ENCODE measurements around the gene KRTAP10-1. TPM values are rescaled to one million over a fixed set of nuclear protein-coding genes. Genes with fewer than 3 reads are reported as not detected.

KRTAP10-1 gene
- polyA plus RNA-seq, 2 of the 4 experiments (the other 2 are of a cell fraction), result not detected

GRCh38 chr21:44579056-44579832 lies 39.2 kb upstream of the KRTAP10-1 start:
- CTCF ChIA-PET, result interaction anchor here (1.3 to 2.1 kb wide), 3 partner anchors 9 to 163 kb away, joined by 3 to 6 read pairs (median 3); no protein-coding TSS in a partner anchor
- DNase-seq (ENCODE audit: low read depth in 1 of 2, low spot score in 1 of 2) (no peak), ATAC-seq (no peak), FAIRE-seq (no peak)
- H3K4me3 ChIP-seq, result no peak overlapping the region
- TF ChIP-seq NR3C1 (IDR thresholded peaks at IDR 0.05) (no peak), USF2 (IDR thresholded peaks at IDR 0.05) (no peak), REST (IDR thresholded peaks at IDR 0.05) (no peak), E2F6 (IDR thresholded peaks at IDR 0.05; ENCODE audit: borderline replicate concordance, low read depth) (no peak), ZNF302 (CRISPR knock-in tag; IDR thresholded peaks at IDR 0.05) (no peak), ELK1 (IDR thresholded peaks at IDR 0.05; ENCODE audit: low read depth, low read length) (no peak), EHF (CRISPR knock-in tag; IDR thresholded peaks at IDR 0.05) (no peak), POLR2A (IDR thresholded peaks at IDR 0.05; ENCODE audit: low read length) (no peak), CBX8 (IDR thresholded peaks at IDR 0.05) (no peak)
- H3K4me1 ChIP-seq, result no peaks in the 10 kb centered on the region
- no peak overlapping the region for H3K4me2 ChIP-seq
- 49% methylated on average over 4 of the region's 22 CpGs for WGBS (ENCODE audit: missing lambda C conversion rate)
- POLR2A ChIA-PET, result no interaction called here
- no peak overlapping the region for H3K27ac ChIP-seq
- peaks cover 20% of the 10 kb centered on the region for H3K9me3 ChIP-seq

- Histone ChIP-seq H3K4me2 (no peak overlapping the region), H3K4me1 (no peaks in the 10 kb centered on the region), H3K4me3 (no peak overlapping the region), H3K27ac (no peak overlapping the region), H3K9me3 (peaks cover 20% of the 10 kb centered on the region)
- no peak for TF ChIP-seq HES2 (IDR thresholded peaks at IDR 0.05)
- TF ChIP-seq ZC3H11A (IDR thresholded peaks at IDR 0.05), result no peak
- TF ChIP-seq NPAS2 (CRISPR knock-in tag; IDR thresholded peaks at IDR 0.05; ENCODE audit: borderline replicate concordance), result no peak
- no peak for TF ChIP-seq TP53 (CRISPR knock-in tag; IDR thresholded peaks at IDR 0.05)
- no peak for TF ChIP-seq E2F6 (IDR thresholded peaks at IDR 0.05; ENCODE audit: borderline replicate concordance, low read depth)
- no peak for TF ChIP-seq KDM5A (IDR thresholded peaks at IDR 0.05)
- TF ChIP-seq GATA3 (IDR thresholded peaks at IDR 0.05; ENCODE audit: borderline replicate concordance), result no peak
- TF ChIP-seq POLR2AphosphoS2 (conservative IDR thresholded peaks at IDR 0.05; ENCODE audit: low read length), result no peak
- no peak for TF ChIP-seq PBX3 (IDR thresholded peaks at IDR 0.05)
- no peak for TF ChIP-seq ZSCAN20 (CRISPR knock-in tag; IDR thresholded peaks at IDR 0.05)
- no peak for TF ChIP-seq RCOR1 (IDR thresholded peaks at IDR 0.05; ENCODE audit: low read depth, low read length)
- TF ChIP-seq EP300 (IDR thresholded peaks at IDR 0.05), result no peak
- no peak for TF ChIP-seq ZFP36 (IDR thresholded peaks at IDR 0.05; ENCODE audit: borderline replicate concordance, partially characterized antibody)
- no peak for TF ChIP-seq MYC (IDR thresholded peaks at IDR 0.05; ENCODE audit: borderline replicate concordance, low read length)
- no peak for TF ChIP-seq ELK1 (IDR thresholded peaks at IDR 0.05; ENCODE audit: low read depth, low read length)
- no peak for TF ChIP-seq FOSL2 (IDR thresholded peaks at IDR 0.05)
- TF ChIP-seq FOSL2 (CRISPR knock-in tag; IDR thresholded peaks at IDR 0.05), result no peak
- DNase-seq (ENCODE audit: low read depth in 1 of 2, low spot score in 1 of 2), result no peak
- 63% methylated on average over 12 of the region's 17 CpGs for WGBS (ENCODE audit: missing lambda C conversion rate)
- ChIA-PET POLR2A (no interaction called here), CTCF (interaction anchor here (1.3 kb wide), 1 partner anchor 47 kb away, joined by 3 read pairs; no protein-coding TSS in a partner anchor)
- no peak for ATAC-seq
- no peak for FAIRE-seq
Observed at GRCh38 chr21:44578371-44579055, 38.5 kb upstream of the KRTAP10-1 start.

Measured in A549 (cell line).